HepG2 (cell line): ENCODE results near the gene SERPINF2. TPM values are rescaled to one million over a fixed set of nuclear protein-coding genes. Genes with fewer than 3 reads are reported as not detected.

Experiments
- CBFB ChIP-seq: sonication (generic); formaldehyde crosslinking; IDR thresholded peaks from 2 replicates; pipeline ENCODE4 v1.4.0; 2020; ENCODE audit warnings: missing genetic modification reagents
- HNRNPK ChIP-seq: fragments of 200-400 bp; formaldehyde crosslinking; IDR thresholded peaks from 2 replicates; pipeline ENCODE4 v1.6.1; 2018; ENCODE audit warnings: low read length, low read depth, moderate library complexity, mild to moderate bottlenecking; ENCODE audit not compliant: poor library complexity, severe bottlenecking
- HOXA9 ChIP-seq: sonication (generic); formaldehyde crosslinking; IDR thresholded peaks from 2 replicates; pipeline ENCODE4 v1.8.1; 2022; ENCODE audit warnings: missing genetic modification reagents, mild to moderate bottlenecking, moderate library complexity, borderline replicate concordance
- KAT8 ChIP-seq: IDR thresholded peaks from 2 replicates; pipeline ENCODE4 v1.6.1; 2016; ENCODE audit warnings: missing genetic modification reagents, missing compliant biosample characterization
- MTA3 ChIP-seq: sonication (generic); formaldehyde crosslinking; IDR thresholded peaks from 2 replicates; pipeline ENCODE4 v1.4.0; 2020; ENCODE audit warnings: missing genetic modification reagents
- NONO ChIP-seq, 2 experiments: fragments of 450-650 bp in 1 of 2; sonication (generic) in 1 of 2; formaldehyde crosslinking in 1 of 2; IDR thresholded peaks in 1 of 2; conservative IDR thresholded peaks in 1 of 2; 2 replicates each; pipeline versions ENCODE4 v1.6.1 to v1.8.0; 2017 to 2022; ENCODE audit warnings: mild to moderate bottlenecking in 1 of 2, missing genetic modification reagents in 1 of 2, moderate library complexity in 1 of 2
- NR2F1 ChIP-seq, 2 experiments: fragments of 450-650 bp in 1 of 2; formaldehyde crosslinking in 1 of 2; IDR thresholded peaks; 2 replicates each; pipeline versions ENCODE4 v1.5.0 to v1.6.1; 2016 to 2020; ENCODE audit warnings: mild to moderate bottlenecking in 1 of 2, missing compliant biosample characterization in 1 of 2, missing genetic modification reagents in 1 of 2, moderate library complexity in 1 of 2
- RELA ChIP-seq: sonication (generic); formaldehyde crosslinking; IDR thresholded peaks from 2 replicates; pipeline ENCODE4 v1.4.0; 2020; ENCODE audit warnings: missing genetic modification reagents
- SOX13 ChIP-seq, 3 experiments: fragments of 450-650 bp in 1 of 3; sonication (generic) in 1 of 3; formaldehyde crosslinking in 1 of 3; IDR thresholded peaks in 2 of 3; conservative IDR thresholded peaks in 1 of 3; 2 replicates each; pipeline versions ENCODE4 v1.5.0 to v1.6.1; 2016 to 2020; ENCODE audit warnings: antibody characterized with exemption in 1 of 3, mild to moderate bottlenecking in 1 of 3, missing compliant biosample characterization in 1 of 3, missing genetic modification reagents in 1 of 3, moderate library complexity in 1 of 3
- SP2 ChIP-seq: sonication (generic); formaldehyde crosslinking; IDR thresholded peaks from 2 replicates; pipeline ENCODE4 v1.5.1; 2020; ENCODE audit warnings: mild to moderate bottlenecking, missing genetic modification reagents
- SP4 ChIP-seq: sonication (generic); formaldehyde crosslinking; IDR thresholded peaks from 2 replicates; pipeline ENCODE4 v1.8.1; 2023; ENCODE audit warnings: mild to moderate bottlenecking, missing genetic modification reagents
- TSC22D2 ChIP-seq: sonication (generic); formaldehyde crosslinking; IDR thresholded peaks from 2 replicates; pipeline ENCODE4 v1.5.1; 2020; ENCODE audit warnings: missing genetic modification reagents, mild to moderate bottlenecking, borderline replicate concordance
- ZNF547 ChIP-seq: sonication (generic); formaldehyde crosslinking; IDR thresholded peaks from 2 replicates; pipeline ENCODE4 v1.5.1; 2020; ENCODE audit warnings: mild to moderate bottlenecking, missing genetic modification reagents
- ZNF567 ChIP-seq: sonication (generic); formaldehyde crosslinking; IDR thresholded peaks from 2 replicates; pipeline ENCODE4 v1.8.1; 2023; ENCODE audit warnings: mild to moderate bottlenecking, missing genetic modification reagents, borderline replicate concordance
- ZNF792 ChIP-seq: IDR thresholded peaks from 2 replicates; pipeline ENCODE4 v1.6.1; 2016
- polyA plus RNA-seq, 8 experiments: library from polyadenylated mRNA; depleted of rRNA in 3 of 8; stranded (reverse) in 7 of 8; unstranded in 1 of 8; fragments of >200 nt; fragmentation: Illumina TruSeq in 4 of 8; extraction: Trizol in 4 of 8; gene quantifications; 2 replicates each; pipeline versions ENCODE4 v1.2.1 to v1.2.3, GENCODE V29; 2011 to 2016; ENCODE audit warnings: low read depth in 4 of 8, missing spikeins in 1 of 8, mixed read lengths in 1 of 8; ENCODE audit not compliant: insufficient read depth in 1 of 8
- total RNA-seq, 5 experiments: library from RNA; depleted of rRNA; stranded (reverse); fragments of >200 nt; fragmentation: Illumina TruSeq; extraction: Trizol; gene quantifications; 2 replicates each; pipeline ENCODE4 v1.2.3, GENCODE V29; 2016; ENCODE audit warnings: low read depth in 1 of 5
- TF ChIP-seq, protein P1 (sequence below): sonication (generic); formaldehyde crosslinking; IDR thresholded peaks from 2 replicates; pipeline ENCODE4 v1.5.0; 2020; ENCODE audit warnings: missing genetic modification reagents
- TF ChIP-seq, protein P2 (sequence below): sonication (generic); formaldehyde crosslinking; IDR thresholded peaks from 2 replicates; pipeline ENCODE4 v1.8.0; 2022; ENCODE audit warnings: missing genetic modification reagents, low read depth, mild to moderate bottlenecking, borderline replicate concordance
- TF ChIP-seq, protein P3 (sequence below): sonication (generic); formaldehyde crosslinking; IDR thresholded peaks from 2 replicates; pipeline ENCODE4 v1.5.0; 2020; ENCODE audit warnings: missing genetic modification reagents, mild to moderate bottlenecking, borderline replicate concordance
- TF ChIP-seq, protein P4 (sequence below): sonication (generic); formaldehyde crosslinking; IDR thresholded peaks from 2 replicates; pipeline ENCODE4 v1.9.0; 2022; ENCODE audit warnings: missing genetic modification reagents, mild to moderate bottlenecking, borderline replicate concordance
- TF ChIP-seq, protein P5 (sequence below): sonication (generic); formaldehyde crosslinking; IDR thresholded peaks from 2 replicates; pipeline ENCODE4 v1.8.1; 2023; ENCODE audit warnings: mild to moderate bottlenecking, missing genetic modification reagents, borderline replicate concordance

The SERPINF2 gene
- total and polyA plus RNA-seq, 2 of the 13 experiments (the other 11 are each of a cell fraction or from before 2014, with no cell fraction given): 309 to 548 TPM

DNA sequence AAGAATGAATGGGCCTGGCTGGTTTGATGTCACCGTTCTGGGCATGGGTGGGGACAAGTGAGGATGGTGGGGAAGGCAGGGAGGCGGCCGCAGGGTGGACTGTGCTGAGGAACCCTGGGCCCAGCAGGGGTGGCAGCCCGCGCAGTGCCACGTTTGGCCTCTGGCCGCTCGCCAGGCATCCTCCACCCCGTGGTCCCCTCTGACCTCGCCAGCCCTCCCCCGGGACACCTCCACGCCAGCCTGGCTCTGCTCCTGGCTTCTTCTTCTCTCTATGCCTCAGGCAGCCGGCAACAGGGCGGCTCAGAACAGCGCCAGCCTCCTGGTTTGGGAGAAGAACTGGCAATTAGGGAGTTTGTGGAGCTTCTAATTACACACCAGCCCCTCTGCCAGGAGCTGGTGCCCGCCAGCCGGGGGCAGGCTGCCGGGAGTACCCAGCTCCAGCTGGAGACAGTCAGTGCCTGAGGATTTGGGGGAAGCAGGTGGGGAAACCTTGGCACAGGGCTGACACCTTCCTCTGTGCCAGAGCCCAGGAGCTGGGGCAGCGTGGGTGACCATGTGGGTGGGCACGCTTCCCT is 12.7 kb downstream of the SERPINF2 start (continued):
- TF ChIP-seq ZNF567 (CRISPR knock-in tag) (no peak), HNRNPK (no peak), KAT8 (CRISPR knock-in tag) (no peak), SP4 (no peak), NONO (IDR thresholded peaks at IDR 0.05) (no peak), NONO (CRISPR knock-in tag; conservative IDR thresholded peaks at IDR 0.05) (peak; percentile 14), TSC22D2 (CRISPR knock-in tag) (no peak), HOXA9 (no peak), SP2 (CRISPR knock-in tag) (no peak), CBFB (CRISPR knock-in tag) (0 out of 2 replicates have a peak, but pooled peaks have one; percentile 24), NR2F1 (CRISPR knock-in tag; IDR thresholded peaks at IDR 0.05) (no peak), ZNF547 (CRISPR knock-in tag) (no peak), SOX13 (IDR thresholded peaks at IDR 0.05) (no peak), SOX13 (CRISPR knock-in tag; conservative IDR thresholded peaks at IDR 0.05 in 1 of 2, IDR thresholded peaks at IDR 0.05 in 1 of 2) (0 out of 4 replicates have a peak, but pooled peaks of 1 of the 2 experiments have one; percentile 0), MTA3 (CRISPR knock-in tag) (no peak), RELA (CRISPR knock-in tag) (no peak), ZNF792 (no peak)
- TF ChIP-seq, protein P1, sequence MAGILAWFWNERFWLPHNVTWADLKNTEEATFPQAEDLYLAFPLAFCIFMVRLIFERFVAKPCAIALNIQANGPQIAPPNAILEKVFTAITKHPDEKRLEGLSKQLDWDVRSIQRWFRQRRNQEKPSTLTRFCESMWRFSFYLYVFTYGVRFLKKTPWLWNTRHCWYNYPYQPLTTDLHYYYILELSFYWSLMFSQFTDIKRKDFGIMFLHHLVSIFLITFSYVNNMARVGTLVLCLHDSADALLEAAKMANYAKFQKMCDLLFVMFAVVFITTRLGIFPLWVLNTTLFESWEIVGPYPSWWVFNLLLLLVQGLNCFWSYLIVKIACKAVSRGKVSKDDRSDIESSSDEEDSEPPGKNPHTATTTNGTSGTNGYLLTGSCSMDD (CRISPR knock-in tag): no peak
- TF ChIP-seq, protein P2, sequence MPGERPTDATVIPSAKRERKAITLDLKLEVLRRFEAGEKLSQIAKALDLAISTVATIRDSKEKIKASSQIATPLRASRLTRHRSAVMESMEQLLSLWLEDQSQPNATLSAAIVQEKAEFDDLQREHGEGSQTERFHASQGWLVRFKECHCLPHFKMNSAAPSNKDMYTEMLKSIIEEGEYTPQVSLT (CRISPR knock-in tag): no peak
- TF ChIP-seq, protein P3, sequence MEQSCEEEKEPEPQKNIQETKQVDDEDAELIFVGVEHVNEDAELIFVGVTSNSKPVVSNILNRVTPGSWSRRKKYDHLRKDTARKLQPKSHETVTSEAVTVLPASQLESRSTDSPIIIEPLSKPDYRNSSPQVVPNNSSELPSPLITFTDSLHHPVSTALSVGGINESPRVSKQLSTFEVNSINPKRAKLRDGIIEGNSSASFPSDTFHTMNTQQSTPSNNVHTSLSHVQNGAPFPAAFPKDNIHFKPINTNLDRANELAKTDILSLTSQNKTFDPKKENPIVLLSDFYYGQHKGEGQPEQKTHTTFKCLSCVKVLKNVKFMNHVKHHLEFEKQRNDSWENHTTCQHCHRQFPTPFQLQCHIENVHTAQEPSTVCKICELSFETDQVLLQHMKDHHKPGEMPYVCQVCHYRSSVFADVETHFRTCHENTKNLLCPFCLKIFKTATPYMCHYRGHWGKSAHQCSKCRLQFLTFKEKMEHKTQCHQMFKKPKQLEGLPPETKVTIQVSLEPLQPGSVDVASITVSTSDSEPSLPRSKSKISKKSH (CRISPR knock-in tag): peak; percentile 15; the same call in 1 of the 2 replicates
- TF ChIP-seq, protein P4, sequence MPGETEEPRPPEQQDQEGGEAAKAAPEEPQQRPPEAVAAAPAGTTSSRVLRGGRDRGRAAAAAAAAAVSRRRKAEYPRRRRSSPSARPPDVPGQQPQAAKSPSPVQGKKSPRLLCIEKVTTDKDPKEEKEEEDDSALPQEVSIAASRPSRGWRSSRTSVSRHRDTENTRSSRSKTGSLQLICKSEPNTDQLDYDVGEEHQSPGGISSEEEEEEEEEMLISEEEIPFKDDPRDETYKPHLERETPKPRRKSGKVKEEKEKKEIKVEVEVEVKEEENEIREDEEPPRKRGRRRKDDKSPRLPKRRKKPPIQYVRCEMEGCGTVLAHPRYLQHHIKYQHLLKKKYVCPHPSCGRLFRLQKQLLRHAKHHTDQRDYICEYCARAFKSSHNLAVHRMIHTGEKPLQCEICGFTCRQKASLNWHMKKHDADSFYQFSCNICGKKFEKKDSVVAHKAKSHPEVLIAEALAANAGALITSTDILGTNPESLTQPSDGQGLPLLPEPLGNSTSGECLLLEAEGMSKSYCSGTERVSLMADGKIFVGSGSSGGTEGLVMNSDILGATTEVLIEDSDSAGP (CRISPR knock-in tag): peak; percentile 21; the same call in 1 of the 2 replicates
- TF ChIP-seq, protein P5, sequence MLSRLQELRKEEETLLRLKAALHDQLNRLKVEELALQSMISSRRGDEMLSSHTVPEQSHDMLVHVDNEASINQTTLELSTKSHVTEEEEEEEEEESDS (CRISPR knock-in tag): no peak
